ENCODE data around the gene GNB1L.
A peak's percentile ranks its signal among the peaks of the same experiment; 100 is the strongest.
"Not testable (repeated sequence)": the region's sequence is repeated elsewhere in the genome, so short reads cannot be mapped to it uniquely, and the experiment has no call there.

The GNB1L gene

DNA sequence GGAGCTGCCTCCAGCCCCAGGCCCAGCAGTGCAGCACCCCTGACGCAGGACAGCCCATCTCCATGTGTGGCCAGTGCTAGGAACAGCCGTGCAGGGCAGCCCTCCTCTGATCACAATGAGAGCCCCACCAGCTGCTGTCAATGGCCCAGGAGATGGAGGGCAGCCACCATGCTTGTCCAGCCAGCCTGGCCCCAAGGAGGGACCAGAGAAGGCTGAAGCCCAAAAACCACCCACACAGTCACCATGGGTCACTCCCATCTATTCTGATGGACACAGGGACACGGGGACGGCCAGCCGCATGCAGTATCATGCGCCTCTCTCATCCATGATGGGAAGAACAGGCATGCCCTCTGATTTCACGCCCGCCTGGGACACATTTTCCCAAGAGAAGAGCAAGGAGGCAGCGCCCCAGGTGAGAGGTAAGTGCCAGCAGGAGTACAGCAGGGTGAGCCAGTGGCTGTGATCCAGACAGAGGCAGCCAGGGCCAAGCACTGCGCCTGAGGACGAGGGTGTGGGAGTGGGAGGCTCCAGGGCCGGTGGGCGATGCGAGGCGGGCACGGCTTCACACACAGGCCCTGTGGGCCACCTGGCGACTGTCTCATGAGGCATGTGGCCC lies 33.6 kb upstream of the GNB1L start:
- DNase-seq = no peak

DNA sequence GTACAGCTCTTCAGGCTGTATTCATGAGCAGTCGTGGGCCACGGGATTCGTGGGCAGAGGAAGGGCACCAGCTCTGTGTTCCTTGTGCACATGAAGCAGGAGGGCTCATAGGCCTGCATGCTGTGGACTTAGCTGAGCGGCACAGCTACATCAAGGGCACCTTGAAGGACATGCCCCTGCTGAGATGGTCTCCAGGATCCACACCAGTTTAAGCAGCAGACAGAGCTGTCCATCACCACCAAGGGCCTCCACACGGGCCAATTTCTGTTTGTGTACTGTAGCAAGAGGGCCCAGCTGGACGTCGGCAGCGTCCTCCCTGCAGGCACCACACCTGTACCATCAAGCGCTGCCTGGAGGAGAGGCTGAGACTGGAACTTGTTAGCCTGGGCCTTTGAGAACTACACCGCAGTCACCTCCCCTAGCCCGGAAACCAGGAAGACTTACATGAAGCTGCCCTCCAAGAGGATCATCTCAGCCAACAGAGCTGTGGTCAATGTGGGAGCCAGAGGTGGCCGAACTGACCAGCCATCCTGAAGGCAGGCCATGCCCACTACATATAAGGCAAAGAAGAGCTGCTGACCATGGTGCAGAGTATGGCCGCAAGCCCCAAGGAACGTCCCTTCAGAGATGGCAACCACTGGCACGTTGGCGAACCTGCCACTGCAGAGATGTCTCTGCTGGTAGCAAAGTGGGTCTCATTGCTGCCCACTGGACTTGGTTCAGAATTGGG lies 32.7 kb upstream of the GNB1L start:
- no peak for DNase-seq

DNA sequence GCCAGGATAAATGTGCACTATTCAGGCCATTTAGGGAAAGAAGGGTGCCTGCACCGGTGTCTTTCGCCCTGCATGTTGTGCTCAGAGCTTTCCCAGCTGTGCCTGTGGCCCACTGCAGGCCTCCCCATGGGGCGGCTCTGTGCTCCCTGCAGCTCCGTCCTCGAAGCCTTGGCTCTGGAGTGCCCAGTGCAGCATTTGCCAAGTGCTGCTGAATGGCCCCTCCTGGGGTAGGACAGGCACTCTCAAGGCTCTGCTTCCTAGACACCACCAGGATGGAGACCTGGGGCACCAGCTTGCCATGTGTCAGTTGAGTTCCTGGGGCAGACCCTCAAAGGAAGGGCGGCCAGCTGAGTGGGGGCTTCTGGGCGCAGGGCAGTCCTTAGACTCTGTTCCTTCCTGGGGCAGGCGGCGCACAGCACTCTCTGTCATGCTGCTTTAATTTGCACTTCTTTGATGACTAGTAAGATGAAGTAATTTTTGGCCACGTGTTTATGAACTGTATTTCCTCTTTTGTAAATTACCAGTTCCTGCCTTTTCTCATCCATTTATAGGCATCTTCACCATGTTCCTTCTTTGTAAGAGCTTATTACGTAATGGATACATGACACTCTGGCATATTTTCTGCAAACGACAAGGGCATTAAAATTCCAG lies 32.1 kb upstream of the GNB1L start:
- peak; percentile 68 for DNase-seq

DNA sequence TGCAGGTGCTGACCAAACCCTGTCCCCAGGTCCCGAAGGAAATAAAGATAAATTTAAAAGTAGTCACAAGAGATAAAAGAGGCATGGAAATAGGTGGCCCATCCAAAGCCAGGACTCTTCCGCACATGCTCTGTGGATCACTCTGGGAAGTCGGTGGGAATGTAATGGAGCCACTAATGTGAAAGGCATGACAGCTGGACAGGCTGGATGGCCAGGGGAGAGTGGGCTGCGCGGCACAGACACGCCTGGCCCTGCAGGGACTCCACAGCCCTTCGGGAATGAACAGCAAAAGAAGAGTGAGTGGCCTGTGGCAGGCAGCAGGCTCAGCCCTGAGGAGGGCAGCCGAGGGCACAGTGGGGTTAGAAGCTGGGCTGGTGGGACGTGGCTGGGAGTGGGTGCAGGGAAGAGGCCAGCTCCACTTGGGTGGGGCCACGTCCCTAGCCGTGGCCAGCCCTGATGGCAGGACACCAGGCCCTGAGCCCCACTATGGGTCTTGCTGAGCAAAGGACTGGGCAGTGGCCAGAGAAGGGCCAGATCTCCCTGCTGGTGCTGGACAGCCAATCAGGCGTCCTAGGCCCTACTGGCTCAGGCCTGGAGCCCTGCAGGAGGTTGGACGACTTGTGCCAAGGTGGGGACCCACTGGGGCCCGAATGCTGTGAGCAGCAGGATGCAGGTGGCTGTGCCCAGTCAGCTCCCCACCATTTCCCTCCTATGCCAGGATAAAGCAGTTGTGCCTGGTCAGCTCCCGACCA lies 31.3 kb upstream of the GNB1L start:
- DNase-seq = no peak

DNA sequence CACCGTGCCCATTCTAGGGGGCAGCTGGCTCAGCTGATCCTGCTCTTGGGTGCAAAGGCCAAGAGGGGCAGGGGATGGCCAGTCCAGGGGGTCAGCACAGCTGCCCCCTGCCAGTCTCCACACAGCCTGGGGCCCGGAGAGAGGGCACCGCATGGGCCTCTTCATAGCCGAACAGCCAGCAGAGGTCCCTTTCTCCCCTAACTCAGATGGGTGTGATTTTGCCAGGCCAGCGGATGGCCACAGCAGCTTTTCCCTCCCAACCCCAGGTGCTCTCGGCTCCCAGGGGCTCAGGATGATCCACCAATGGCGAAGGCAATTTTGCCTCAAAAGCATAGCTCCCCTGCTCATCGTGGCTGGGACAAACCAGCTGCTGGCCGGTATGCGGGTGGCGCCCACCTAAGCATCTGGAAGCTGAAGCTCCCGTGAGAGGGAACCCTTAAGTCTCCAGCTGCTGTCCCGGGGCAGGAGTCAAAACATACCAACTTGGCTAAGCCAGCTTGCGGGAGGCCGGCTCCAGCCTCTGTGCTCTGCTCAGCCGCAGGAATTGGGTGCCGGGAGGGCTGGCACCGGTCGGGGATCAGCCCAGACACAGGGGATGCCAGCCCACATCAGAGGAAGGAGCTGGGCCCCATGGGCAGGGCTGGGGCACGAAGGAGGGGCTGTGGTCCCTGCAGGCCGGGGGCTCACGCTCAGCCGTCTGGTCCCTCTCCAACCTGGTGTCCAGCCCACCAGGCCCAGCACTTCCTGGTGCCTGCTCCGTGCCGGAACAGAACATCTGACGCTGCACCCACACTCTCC lies 30.5 kb upstream of the GNB1L start:
- no peak for DNase-seq

DNA sequence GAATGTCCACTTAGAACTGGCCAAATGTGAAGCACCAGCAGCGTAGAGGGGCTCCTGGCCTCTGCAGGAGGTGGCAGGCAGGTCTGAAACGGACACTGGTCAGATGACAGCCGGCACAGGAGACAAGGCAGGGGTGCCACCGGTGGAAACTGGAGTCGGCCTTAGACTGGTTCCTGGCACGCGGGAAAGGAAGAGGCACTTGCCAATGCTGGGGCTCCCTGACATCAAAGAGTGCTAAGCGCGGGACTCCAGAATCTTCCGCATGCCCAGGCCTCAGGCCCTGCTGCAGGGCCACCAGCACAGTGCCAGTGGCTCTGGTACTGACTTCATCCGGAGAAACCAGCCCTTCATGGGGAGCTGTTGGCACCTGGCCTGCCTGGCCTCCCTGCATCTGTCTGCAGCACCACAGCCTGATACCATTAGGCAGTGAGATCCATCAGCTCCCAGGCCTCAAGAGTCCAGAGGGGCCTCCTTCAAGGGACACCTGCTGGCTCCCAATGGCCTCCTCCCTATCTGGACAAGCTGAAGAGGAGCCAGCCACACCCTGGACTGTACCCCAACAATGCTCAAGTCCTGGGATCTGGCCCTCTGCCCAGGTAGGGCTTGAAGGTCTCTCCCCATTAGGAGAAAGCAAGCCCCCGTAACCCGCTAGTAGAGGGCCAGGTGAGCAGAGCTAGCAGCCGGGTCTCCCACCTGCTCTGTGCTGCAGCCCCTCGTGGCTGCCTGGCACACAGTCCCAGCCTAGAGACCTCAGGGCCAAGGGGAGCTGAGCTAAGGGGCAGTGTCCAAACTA lies 29.7 kb upstream of the GNB1L start:
- no peak for DNase-seq

DNA sequence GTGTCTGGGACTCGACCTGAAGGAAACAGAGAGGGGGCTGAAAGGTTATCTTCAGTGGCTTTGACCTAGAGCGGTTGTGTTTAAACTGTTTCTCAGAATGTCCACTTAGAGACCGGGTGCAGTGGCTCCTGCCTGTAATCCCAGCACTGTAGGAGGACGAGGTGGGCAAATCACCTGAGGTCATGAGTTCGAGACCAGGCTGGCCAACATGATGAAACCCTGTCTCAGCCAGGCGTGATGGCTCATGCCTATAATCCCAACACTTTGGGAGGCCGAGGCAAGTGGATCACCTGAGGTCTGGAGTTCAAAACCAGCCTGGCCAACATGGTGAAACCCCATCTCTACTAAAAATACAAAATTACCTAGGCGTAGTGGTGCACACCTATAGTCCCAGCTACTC lies 28.8 kb upstream of the GNB1L start:
- DNase-seq = not testable (repeated sequence)

DNA sequence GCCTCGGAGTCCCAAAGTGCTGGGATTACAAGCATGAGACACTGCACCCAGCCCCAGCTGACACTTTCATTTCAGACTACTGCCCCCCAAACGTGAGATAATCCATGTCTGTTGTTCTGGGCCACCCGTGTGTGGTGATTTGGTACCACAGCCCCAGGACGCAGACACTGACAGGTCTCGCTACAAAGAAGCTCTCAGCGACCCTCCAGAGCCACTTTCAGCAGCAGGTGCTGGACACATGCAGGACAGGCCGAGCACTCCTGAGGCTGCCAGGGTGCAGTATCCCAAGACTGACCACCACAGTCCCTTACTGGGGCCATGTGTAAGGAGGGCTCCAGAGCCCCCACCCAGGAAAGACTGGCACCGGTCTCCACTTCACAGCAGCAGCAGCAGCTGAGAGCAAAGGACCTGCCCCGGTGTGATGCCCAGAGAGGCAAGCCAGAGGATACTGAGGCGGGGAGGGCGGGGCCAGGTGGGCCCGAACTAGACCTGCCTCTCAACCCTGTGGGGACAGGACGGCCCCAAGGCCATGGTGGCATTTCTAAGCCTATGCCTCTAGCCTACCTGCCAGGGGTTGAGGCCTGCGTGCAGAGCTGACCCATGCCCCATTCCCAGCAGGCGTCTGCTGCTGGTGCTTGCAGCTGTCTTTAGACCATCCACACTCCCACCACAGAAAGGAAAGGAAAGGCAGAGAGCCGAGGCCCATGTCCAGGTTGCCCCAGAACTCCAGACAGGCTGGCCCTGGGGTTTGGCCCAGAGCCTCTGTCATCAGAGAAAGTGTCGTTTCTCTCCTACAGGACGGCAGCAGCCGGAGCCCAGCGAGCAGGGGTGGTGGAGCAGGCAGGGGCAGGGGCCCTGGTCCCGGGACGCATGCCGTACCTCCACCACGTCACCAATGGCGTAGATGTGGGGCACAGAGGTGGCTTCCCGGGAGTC lies 28.0 kb upstream of the GNB1L start:
- DNase-seq = no peak

DNA sequence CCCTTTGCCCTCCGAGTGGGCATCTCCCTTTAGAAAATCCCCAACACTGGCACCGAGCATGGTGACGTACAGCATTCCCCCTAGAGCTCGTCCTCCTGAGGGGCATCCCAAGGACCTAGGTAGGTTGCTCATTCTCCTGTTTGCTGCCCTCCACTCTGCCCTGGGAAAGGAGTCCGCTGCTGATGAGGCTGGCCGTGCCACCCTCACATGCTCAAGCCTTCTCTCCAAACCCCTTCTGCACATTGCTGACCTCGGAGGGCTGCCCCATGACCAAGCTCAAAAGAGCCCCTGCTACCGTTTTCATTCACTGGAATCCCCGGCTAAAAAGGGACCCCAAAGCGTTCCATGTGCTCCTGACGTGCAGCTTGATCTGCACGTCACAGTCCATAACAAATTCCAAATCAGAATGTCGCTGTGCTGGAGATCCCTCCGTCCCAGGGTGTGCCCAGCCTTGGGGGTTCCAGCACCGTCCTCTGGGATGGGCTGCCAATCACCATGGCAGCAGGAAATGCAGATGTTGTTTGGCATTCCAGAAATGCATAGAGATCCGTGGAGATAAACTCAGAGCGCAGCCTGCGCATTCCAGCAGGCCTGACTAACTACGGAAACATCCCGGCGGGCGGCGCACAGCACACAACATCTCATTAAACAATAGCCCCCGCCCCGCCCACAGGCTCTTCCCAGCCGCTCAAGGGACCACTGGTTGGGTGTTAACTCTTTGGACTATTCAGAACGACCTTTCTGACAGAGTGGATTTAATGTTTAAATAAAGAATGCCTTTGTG lies 26.3 kb upstream of the GNB1L start:
- no peak for DNase-seq

DNA sequence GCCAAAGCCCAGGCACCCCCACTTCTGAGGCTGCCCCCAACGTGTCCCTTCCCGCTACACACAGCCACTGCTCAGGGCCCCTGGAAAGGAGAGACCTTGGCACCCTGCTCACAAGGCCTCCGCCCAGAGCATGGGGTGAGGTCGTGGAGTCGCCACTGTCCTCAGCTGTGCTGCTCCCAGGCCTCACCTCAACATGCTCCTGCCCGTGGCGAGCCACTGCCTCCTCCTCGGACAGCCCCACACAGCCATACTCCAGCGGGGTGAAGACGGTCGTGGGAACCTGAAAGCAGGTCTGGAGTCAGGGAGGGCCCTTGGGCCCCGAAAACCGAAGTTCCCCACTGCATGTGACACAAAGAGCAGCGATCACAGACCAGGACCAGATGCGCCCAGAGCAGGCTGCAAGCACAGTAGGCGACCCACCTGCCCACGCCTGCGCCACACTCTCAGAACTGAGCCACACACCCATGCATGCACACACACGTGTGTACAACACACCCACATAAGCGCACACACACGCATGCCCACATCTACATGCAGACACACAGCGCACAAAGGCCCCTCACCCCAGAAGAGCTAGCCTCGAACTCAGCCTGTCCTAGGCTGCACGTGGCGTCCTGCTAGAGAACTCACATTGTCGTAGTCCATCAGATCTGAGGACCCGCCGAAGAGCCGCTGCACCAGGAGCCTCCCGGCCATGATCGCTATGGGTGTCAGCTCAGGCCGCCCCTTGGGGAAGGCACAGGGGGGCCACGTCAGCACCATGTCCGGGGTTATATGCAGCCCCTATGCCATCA lies 25.5 kb upstream of the GNB1L start:
- no peak for DNase-seq

DNA sequence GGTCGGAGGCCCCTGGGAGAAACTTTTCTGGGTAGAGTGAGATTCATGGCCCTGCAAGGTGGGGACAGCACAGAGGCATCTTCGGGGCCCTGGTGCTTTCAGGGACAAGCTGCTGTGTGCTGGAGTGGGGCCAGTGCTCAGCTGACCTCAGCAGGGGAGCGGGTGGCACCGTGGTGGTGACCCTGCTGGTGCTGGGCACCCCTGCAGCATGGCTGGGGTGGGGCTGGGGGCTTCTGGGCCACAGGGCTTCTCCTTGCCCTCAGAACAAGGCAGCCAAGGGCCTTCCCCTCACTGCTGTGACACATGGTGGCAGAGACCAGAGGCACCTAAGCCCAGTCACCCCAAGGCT lies 24.9 kb upstream of the GNB1L start:
- DNase-seq = no peak

DNA sequence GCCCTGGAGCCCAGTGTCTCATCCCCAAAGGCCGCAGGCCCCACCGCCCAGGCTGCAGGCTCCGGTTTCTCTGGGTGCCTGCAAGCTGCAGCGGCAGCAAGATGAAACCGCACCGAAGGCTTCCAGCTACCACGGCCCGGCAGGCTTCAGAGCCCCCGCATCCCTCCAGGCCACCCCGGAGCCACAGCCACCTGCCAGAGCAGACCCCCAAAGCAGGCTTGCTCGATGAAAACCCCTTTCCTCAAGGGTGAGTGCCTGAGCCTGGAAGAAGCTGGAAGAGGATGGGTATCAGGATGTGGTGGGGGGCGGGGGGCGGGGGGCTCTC lies 24.5 kb upstream of the GNB1L start:
- DNase-seq = no peak

DNA sequence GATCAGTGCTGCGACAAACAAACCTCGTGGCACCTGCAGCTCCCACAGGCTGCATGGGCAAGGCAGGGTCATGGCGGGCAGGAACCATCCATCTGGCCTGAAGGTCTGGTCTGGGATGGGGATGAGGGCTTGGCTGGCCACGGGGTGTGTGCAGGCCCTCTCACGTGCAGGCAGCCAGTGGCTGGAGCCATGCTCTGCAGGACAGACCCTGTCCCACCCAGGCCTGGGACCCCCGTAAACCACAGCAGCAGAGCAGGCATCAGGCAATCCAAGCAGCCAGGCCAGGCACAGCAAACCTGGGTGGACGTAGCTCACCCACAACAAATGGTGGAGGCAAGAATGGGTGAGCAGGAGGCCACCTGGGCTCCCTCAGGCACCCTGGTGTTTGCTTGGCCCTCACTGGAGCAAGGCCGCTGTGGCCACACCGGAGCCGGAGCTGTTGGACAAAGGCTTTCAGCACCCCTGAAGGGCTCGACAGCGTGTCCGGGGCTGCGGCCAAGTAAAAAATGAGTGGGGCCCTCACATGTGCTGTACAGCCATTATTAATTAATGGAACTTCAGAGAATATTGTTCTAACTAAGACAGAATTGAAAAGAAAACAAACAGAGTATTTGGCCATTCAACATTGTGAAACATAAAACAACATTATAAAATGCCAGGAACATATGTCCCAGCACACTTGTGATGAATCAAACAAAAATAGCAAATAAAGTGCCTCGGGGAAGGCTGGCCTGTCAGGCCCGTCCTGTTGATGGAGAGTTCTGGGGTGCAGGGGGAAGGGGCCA lies 24.0 kb upstream of the GNB1L start:
- no peak for DNase-seq

DNA sequence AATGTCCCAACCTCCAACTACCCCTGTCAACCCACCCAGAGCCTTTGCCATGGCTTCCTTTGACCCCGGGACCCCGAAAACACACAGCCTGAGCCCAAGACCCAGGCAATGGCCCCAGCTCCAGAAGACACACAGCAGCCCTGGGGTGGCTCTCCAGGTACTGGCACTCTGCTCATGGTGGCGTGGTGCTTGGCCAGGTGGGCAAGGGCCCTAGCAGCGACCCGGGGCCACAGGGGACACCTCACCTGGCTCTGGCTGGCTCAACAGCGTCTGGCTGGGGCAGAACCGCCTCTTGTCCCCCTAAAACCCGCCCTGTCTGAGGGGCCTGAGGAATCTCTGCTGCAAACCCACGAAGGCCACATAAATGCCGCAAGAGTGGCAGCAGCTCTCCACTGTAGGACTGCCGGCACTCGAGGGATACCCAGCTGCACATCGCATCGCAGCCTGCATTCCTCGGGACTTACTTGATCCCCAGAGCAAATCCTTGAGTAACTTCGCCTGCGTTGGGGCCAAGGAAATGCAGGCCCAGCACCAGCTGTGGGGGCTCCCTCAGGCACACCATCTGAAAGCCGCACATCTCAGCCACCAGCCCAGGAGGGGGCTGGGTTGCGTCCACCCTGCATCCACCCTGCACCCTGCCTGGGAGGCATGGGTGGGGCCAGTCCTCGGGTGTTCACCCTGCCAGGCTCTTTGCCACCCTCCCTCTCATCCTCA lies 23.1 kb upstream of the GNB1L start:
- DNase-seq = no peak

DNA sequence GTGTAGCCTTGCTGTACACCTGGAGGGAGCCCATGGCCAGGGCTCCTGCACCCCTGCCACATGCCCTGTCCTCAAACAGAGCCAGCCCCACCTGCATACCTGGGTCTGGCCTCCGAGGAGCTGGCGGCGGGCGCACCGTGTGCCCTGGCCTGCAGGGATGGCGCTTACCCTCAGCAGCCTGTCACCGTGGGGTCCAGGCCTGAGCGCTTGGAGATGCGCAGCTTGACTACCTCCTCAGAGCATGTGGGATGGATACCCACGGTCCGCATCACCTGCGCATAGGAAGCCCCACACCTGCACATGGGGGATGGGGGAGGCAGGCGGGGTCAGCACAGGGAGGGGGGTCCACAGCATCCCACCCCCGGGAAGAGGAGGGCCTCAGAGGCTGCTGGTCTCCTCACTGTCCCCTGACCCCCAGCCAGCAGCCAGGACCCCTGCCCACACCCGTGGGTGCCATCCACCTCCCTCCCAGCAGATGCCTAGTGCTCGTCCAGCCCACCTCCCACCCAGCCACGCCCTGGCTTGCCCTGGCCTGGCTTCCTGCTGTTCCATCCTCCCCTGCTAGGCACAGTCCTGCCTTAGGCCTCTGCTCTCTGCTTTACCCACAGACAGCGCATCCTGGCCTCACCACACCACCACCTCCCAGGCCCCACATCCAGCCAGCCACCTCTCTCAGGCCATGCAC lies 22.4 kb upstream of the GNB1L start:
- DNase-seq = no peak

DNA sequence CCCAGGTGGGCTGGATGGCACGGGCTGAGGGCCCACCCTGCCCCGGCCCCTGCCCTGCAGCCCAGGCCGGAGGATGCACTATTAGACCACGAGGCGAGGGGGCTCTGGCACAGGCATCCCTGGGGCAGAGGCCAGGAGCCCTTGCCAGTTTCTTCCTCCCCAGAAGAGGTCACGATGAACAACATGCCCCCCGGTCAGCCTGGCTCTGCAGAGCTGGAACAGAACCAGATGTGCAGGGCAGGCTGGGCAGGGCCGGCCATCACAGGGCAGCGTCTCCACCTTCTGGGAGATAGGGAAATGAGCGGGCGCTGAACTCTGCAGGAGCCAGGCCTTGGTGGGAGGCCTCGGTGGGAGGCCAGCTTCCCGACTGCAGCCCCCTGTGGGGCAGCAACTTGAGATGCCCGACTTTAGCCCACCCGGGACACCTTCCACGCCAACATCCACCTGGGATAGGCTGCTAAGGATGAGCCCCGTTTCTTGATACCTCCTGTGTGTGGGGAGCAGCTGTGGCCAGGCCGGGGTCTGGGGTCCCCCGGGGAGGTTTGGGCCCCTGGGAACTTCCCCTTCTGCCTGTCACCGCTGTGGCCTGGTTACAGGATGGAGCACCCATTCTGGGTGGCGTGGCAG lies 21.8 kb upstream of the GNB1L start:
- DNase-seq = no peak

Measured in NCI-H2029 treated with DMSO at 0.1 percent for 48 hours (cell line).